ENCODE data around the gene C11orf86.

Gene C11orf86

GRCh38 chr11:66970807-66971442 is 4.2 kb upstream of the C11orf86 start:
- DNase-seq (ENCODE audit: low read depth in 1 of 2, low spot score in 1 of 2) = no peak
- no peak for TF ChIP-seq JUND (IDR thresholded peaks at IDR 0.05; ENCODE audit: low read depth)
- in situ Hi-C loops (cut with HindIII; ENCODE audit: low pct_unique_long_range_greater_than_20kb, low sequenced_read_pairs) = no loop called here

GRCh38 chr11:66971488-66971887 is 3.6 kb upstream of the C11orf86 start:
- in situ Hi-C loops (cut with HindIII; ENCODE audit: low pct_unique_long_range_greater_than_20kb, low sequenced_read_pairs) = no loop called here
- TF ChIP-seq JUND (IDR thresholded peaks at IDR 0.05; ENCODE audit: low read depth) = no peak
- DNase-seq (ENCODE audit: low read depth in 1 of 2, low spot score in 1 of 2) = no peak

DNA sequence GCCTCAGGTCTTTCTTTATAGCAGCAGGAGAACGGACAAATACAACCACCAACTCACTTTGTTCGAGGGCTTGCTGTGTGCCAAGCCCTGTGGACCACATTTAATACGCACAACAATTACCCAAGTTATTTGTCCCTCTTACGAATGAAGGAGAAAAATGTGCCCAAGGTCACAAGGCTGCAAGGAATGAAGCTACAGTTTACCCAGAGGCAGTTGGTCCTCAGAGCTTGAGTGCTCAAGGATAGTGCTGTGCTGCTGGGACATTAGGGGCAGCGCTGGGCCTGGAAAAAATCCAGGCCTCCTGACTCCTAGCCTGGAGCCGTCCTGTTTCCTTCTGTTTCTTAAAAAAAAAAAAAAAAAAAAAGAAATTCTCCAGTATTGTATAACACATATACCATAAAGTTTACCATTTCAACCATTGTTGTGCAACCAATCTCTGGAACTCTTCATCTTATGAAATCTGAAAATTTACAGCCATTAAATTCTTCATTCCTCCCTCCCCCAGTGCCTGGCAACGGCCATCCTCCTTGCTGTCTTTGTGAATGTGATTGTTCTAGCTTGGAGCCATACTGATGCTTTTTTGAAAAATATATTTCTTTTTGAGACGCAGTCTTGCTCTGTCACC is 1.0 kb upstream of the C11orf86 start:
- TF ChIP-seq JUND (IDR thresholded peaks at IDR 0.05; ENCODE audit: low read depth) = no peak
- DNase-seq (ENCODE audit: low read depth in 1 of 2, low spot score in 1 of 2) = peak in 1 of 2 experiments; percentile 53
- in situ Hi-C loops (cut with HindIII; ENCODE audit: low pct_unique_long_range_greater_than_20kb, low sequenced_read_pairs) = no loop called here

- in situ Hi-C loops (cut with HindIII; ENCODE audit: low pct_unique_long_range_greater_than_20kb, low sequenced_read_pairs) = no loop called here
- TF ChIP-seq JUND (IDR thresholded peaks at IDR 0.05; ENCODE audit: low read depth) = no peak
- DNase-seq (ENCODE audit: low read depth in 1 of 2, low spot score in 1 of 2) = no peak
These were observed 412 bp downstream of the C11orf86 start for GRCh38 chr11:66975405-66976027.

DNA sequence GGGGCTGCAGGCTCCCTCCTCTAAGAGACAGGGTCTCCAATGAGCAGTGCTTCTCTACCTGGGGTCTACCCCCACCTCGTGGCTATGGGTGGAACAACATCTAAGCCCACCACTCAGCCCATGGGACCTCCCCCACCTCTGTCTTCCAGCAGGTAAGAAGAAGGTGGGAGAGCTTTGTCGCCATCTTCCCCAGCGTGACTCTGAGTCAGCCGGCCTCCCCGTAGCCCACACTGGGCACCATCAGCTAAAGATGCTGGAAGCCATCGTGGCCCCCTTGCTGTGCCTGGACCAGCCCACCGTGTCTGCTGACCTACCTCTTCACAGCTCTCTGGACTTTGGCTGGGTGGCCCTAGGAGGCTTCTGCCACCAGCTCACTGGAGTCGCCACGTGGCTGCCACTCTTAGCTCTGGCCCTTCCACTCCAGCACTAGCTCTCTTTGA is 944 bp downstream of the C11orf86 start:
- no peak for TF ChIP-seq JUND (IDR thresholded peaks at IDR 0.05; ENCODE audit: low read depth)
- DNase-seq (ENCODE audit: low read depth in 1 of 2, low spot score in 1 of 2) = no peak
- in situ Hi-C loops (cut with HindIII; ENCODE audit: low pct_unique_long_range_greater_than_20kb, low sequenced_read_pairs) = no loop called here

DNA sequence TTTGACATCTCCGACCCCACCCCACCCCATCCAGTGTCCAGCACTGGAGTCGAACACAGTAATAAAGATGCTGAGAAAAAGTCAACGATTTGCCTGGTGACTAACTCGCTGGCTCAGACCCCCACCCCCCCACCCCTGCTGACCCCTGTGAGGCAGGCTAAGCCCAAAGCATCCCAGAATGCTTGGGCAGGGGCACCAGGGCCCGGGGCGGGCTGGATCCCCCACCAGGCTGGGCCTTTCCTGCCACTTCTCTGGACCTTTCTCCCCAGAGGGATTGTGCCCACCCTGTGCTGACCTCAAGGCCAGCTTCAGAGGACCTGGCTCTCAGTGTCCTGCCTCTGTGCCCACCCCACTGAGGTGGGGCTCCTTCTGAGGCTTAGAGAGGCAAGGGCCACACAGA is 1.8 kb downstream of the C11orf86 start:
- in situ Hi-C loops (cut with HindIII; ENCODE audit: low pct_unique_long_range_greater_than_20kb, low sequenced_read_pairs) = no loop called here
- DNase-seq (ENCODE audit: low read depth in 1 of 2, low spot score in 1 of 2) = no peak

DNA sequence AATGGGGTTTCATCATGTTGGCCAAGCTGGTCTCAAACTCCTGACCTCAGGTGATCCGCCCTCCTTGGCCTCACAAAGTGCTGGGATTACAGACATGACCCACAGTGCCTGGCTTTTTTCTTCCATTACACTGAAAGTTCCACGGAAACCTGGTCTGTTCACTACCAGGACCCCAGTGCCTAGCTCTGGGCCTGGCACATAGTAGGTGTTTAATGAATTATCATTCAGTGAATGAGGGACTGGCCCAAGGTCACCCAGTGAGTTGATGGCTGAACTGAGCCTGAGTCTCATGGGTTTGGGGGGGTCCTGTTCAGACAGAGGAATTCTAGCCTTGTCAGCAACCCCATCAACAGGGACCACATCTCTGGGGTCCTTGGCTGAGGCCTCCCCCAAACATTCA is 3.1 kb downstream of the C11orf86 start:
- TF ChIP-seq JUND (IDR thresholded peaks at IDR 0.05; ENCODE audit: low read depth) = no peak
- in situ Hi-C loops (cut with HindIII; ENCODE audit: low pct_unique_long_range_greater_than_20kb, low sequenced_read_pairs) = no loop called here
- no peak for DNase-seq (ENCODE audit: low read depth in 1 of 2, low spot score in 1 of 2)

More for the DNA sequence above, 1.8 kb downstream of the C11orf86 start:
- TF ChIP-seq JUND (IDR thresholded peaks at IDR 0.05; ENCODE audit: low read depth) = no peak

DNA sequence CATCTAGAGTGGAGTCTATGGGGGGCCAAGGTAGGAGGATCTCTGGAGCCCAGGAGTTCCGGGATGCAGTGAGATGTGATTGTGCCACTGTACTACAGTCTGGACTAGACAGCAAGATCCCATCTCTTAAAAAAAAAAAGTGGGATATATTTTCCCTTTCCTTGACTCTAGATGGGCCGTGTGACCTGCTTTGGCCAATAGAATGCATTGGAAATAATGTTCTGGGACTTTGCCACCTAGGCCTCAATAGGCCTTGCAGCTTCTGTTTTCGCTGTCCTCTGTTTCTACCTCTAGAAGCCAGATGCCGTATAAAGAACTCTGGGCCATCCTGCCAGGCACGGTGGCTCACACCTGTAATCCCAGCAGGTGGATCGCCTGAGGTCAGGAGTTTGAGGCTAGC is 3.6 kb downstream of the C11orf86 start:
- DNase-seq (ENCODE audit: low read depth in 1 of 2, low spot score in 1 of 2) = no peak
- no peak for TF ChIP-seq JUND (IDR thresholded peaks at IDR 0.05; ENCODE audit: low read depth)
- in situ Hi-C loops (cut with HindIII; ENCODE audit: low pct_unique_long_range_greater_than_20kb, low sequenced_read_pairs) = no loop called here

DNA sequence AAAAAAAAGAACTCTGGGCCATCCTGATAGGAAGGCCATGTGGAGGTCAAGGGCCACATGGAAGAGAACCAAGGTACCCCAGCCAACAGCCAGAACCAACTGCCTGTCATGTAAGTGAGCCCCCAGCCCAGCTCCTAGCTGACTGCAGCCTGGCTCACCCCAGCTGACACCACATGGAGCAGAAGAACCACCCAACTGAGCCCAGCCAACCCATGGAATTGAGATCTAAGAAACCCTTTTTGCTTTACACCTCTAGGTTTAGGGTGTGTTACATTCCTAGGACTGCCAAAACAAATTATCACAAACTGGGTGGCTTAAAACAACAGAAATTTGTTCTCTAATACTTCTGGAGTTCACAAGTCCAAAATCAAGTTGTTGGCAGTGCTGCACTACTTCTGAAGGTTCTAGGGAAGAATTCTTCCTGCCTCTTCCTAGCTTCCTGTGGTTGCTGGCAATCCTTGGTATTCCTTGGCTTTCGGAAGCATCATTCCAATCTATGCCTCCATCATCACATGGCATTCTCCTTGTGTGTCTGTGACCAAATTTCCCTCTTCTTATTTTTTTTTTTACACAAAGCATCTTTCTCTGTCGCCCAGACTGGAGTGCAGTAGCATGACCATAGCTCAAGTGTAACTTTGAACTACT is 4.4 kb downstream of the C11orf86 start:
- in situ Hi-C loops (cut with HindIII; ENCODE audit: low pct_unique_long_range_greater_than_20kb, low sequenced_read_pairs) = no loop called here
- no peak for TF ChIP-seq JUND (IDR thresholded peaks at IDR 0.05; ENCODE audit: low read depth)

DNA sequence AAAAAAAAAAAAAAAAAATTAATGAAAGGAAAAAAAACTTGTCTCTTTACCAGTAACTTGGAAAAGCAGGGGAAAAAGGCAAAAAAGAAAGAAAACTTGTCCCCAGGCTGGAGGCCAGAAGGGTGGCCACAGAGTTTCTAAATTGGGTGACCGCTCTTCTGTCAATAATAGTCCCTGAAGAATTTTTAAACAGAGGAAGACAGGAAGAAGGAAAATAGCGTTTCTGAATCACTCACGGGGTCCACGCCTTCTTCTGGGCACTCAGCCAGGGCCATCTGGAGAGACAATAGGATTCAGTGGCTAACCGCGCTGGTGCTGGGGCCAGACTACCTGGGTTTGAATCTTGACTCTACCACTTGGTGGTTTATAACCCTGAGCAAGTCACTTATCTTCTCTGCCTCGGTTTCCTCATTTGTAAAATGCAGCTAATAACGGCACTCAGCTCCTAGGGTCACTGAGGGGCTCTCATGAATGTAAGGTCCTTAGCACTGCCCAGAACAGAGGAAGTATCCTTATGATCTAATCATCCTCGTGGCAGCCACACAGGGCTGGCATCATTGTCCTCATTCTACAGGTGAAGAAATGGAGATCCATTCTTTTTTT is 7.0 kb downstream of the C11orf86 start:
- in situ Hi-C loops (cut with HindIII; ENCODE audit: low pct_unique_long_range_greater_than_20kb, low sequenced_read_pairs) = no loop called here
- DNase-seq (ENCODE audit: low read depth in 1 of 2, low spot score in 1 of 2) = peak in 1 of 2 experiments; percentile 50
- no peak for TF ChIP-seq JUND (IDR thresholded peaks at IDR 0.05; ENCODE audit: low read depth)

More for the DNA sequence above, 4.4 kb downstream of the C11orf86 start:
- no peak for DNase-seq (ENCODE audit: low read depth in 1 of 2, low spot score in 1 of 2)

DNA sequence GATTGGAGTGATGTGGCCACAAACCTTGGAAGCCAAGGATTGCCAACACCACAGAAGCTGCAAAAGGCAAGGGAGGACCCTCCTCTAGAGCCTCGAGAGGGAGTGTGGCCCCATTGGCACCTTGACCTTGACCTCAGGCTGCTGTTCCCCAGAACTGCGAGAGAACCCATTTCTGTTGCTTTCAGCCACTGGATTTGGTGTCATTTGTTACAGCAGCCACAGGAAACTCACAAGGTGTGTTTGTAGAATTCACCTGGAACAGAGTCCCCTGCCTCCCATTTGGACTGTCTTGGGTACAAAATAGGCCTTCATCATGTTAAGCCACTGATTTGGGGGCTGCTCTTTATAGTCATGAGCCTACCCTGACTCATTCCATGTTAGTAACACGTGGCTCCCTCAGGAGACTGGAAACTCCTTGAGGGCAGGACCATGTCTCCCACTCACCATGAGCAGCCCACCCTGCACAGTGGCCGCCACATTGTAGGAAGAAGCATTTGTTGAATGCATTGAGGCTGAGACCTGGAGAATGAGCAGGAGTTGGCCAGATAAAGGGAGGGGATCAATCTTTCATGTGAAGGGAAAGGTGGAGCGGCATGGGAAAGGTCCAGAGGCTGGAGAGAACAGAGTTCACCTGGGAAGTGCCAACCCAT is 8.3 kb downstream of the C11orf86 start:
- in situ Hi-C loops (cut with HindIII; ENCODE audit: low pct_unique_long_range_greater_than_20kb, low sequenced_read_pairs) = no loop called here
- TF ChIP-seq JUND (IDR thresholded peaks at IDR 0.05; ENCODE audit: low read depth) = no peak
- no peak for DNase-seq (ENCODE audit: low read depth in 1 of 2, low spot score in 1 of 2)

DNA sequence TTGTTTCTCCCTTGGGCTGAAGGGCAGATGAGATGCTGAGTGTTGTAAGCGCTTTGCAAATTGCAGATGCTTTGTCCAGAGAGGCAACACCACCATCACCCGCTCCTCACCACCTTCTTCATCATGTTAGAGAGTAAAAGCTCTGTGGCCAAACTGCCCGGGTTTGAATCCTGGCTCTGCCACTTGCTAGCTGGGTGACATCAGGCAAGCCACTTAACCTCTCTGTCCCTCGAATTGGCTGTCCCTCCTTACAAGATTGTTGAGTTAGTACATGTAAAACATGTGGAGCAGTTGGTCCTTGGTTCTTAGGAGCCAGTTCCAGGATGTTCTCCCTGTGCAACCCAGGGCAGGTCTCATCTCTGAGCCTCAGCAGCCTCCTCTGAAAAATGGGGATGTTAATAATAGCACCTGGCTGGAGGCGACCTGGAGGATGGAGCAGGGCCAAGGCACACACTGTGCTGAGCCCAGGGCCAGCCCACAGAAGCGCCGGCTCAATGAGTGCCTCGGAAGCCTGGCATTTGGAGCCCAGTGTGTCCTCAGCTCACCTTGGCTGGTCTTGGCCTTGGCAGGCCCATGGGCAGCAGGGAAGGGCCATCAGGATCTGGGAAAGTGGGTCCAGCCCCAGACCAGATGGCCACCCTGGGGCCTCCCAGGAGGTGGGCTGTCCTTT is 10.5 kb downstream of the C11orf86 start:
- TF ChIP-seq JUND (IDR thresholded peaks at IDR 0.05; ENCODE audit: low read depth) = no peak
- peak; percentile 74 to 79 for DNase-seq (ENCODE audit: low read depth in 1 of 2, low spot score in 1 of 2)
- in situ Hi-C loops (cut with HindIII; ENCODE audit: low pct_unique_long_range_greater_than_20kb, low sequenced_read_pairs) = no loop called here

All from T47D (cell line).